ENCODE results near the gene BANK1.

BANK1 gene

DNA sequence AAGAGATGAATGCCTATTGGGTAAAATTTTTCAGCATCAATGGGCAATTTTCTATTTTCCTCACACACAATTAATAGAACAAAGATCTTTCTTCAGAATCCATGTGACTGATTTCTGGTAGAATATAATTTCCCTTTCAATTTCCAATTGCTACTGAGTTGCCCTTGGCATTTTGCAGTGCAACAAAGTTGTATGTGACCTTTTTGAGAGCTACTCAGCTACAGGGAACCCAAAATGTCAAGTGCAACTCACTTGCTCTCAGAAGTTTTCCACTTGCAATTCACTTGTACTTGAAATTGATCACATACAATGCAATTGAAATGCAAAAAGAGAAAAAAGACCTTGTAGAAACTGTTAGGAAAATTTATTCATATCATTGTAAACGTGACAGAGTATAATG is 245.5 kb downstream of the BANK1 start (continued):
- TF ChIP-seq, protein P1, sequence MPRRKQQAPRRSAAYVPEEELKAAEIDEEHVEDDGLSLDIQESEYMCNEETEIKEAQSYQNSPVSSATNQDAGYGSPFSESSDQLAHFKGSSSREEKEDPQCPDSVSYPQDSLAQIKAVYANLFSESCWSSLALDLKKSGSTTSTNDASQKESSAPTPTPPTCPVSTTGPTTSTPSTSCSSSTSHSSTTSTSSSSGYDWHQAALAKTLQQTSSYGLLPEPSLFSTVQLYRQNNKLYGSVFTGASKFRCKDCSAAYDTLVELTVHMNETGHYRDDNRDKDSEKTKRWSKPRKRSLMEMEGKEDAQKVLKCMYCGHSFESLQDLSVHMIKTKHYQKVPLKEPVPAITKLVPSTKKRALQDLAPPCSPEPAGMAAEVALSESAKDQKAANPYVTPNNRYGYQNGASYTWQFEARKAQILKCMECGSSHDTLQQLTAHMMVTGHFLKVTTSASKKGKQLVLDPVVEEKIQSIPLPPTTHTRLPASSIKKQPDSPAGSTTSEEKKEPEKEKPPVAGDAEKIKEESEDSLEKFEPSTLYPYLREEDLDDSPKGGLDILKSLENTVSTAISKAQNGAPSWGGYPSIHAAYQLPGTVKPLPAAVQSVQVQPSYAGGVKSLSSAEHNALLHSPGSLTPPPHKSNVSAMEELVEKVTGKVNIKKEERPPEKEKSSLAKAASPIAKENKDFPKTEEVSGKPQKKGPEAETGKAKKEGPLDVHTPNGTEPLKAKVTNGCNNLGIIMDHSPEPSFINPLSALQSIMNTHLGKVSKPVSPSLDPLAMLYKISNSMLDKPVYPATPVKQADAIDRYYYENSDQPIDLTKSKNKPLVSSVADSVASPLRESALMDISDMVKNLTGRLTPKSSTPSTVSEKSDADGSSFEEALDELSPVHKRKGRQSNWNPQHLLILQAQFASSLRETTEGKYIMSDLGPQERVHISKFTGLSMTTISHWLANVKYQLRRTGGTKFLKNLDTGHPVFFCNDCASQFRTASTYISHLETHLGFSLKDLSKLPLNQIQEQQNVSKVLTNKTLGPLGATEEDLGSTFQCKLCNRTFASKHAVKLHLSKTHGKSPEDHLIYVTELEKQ (tag by site-specific recombination; IDR thresholded peaks at IDR 0.05; ENCODE audit: borderline replicate concordance), result no peak
- TF ChIP-seq, protein P2, sequence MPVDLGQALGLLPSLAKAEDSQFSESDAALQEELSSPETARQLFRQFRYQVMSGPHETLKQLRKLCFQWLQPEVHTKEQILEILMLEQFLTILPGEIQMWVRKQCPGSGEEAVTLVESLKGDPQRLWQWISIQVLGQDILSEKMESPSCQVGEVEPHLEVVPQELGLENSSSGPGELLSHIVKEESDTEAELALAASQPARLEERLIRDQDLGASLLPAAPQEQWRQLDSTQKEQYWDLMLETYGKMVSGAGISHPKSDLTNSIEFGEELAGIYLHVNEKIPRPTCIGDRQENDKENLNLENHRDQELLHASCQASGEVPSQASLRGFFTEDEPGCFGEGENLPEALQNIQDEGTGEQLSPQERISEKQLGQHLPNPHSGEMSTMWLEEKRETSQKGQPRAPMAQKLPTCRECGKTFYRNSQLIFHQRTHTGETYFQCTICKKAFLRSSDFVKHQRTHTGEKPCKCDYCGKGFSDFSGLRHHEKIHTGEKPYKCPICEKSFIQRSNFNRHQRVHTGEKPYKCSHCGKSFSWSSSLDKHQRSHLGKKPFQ (tag by site-specific recombination; IDR thresholded peaks at IDR 0.05), result no peak
- no peak for TF ChIP-seq HOXA7 (CRISPR knock-in tag; IDR thresholded peaks at IDR 0.05; ENCODE audit: borderline replicate concordance)
- no peak for TF ChIP-seq ZNF184 (tag by site-specific recombination; IDR thresholded peaks at IDR 0.05)

DNA sequence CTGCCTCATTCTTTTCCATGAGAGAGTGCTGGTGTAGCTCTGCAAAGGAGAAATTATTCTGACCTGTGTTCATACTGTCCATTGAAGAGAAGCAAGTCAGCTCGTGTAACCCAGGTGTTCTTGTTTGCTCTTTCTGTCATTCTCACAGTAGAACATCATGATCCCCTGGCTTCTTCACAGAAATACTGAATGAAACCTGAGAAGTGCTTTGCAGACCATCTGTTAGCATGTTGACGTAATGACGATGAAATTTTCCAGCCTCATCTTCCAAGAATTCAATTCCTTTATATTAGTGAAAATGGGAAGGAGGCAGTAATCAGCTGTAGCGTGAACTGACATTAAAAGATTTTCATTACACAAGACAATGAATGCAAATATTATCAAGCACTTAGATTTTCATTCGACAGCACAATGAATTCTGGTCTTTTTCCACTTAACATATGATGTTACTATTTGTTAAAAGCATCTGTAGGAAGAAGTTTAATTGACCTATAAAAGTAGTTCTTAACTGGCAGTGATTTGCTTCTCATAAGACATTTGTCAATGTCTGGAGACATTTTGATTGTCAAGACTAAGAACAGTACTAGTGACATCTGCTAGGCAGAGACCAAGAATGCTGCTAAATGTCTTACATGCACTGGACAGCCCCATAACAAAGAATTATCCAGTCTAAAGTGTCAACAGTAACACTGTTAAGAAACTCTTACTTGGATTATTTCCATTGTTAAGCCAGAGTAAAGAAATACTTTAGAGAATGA is 246.3 kb downstream of the BANK1 start:
- H3K4me1 ChIP-seq (ENCODE audit: control insufficient read depth, insufficient read depth, low read length), result no peaks in the 10 kb centered on the region
- ChIA-PET CTCF (no interaction called here), POLR2A (no interaction called here)
- H3K36me3 ChIP-seq (ENCODE audit: control insufficient read depth in 2 of 2, insufficient read depth in 1 of 2, low read length in 2 of 2), result no peaks in the 10 kb centered on the region
- H3K27ac ChIP-seq (ENCODE audit: extremely low read depth, low read depth, low read length), result no peak overlapping the region
- H3K4me3 ChIP-seq (ENCODE audit: low read depth, low read length), result no peak overlapping the region
- TF ChIP-seq PRDM1 (tag by site-specific recombination; IDR thresholded peaks at IDR 0.05), result no peak
- TF ChIP-seq ZNF629 (tag by site-specific recombination; IDR thresholded peaks at IDR 0.05), result 0 out of 2 replicates have a peak, but pooled peaks have one; percentile 19
- H3K9me3 ChIP-seq (ENCODE audit: control insufficient read depth, insufficient read depth, low read depth, low read length), result no peaks in the 10 kb centered on the region

DNA sequence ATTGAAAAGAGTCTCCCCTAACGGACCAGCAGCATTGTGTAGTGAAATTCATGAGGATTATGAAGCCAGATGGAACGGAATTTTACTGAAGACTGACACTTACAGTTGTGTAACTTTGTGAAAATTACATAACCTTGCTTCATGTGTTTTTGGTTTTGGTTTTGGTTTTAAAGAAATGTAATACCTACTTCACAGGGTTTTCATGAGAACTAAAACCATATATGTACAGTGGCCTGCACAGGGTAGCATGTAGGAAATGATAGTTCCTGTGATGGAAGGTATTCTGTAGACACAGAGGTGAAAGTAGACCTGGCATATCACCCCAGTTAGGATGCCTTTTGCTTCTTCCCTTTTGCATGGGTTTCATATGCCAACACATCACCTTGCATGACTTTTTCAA is 247.0 kb downstream of the BANK1 start:
- TF ChIP-seq GFI1B (tag by site-specific recombination; IDR thresholded peaks at IDR 0.05), result no peak
- TF ChIP-seq ZNF677 (tag by site-specific recombination; IDR thresholded peaks at IDR 0.05), result no peak
- ChIA-PET CTCF (no interaction called here), POLR2A (no interaction called here)
- H3K27ac ChIP-seq (ENCODE audit: extremely low read depth, low read depth, low read length), result no peak overlapping the region
- H3K4me3 ChIP-seq (ENCODE audit: low read depth, low read length), result no peak overlapping the region
- no peaks in the 10 kb centered on the region for H3K9me3 ChIP-seq (ENCODE audit: control insufficient read depth, insufficient read depth, low read depth, low read length)
- no peaks in the 10 kb centered on the region for H3K4me1 ChIP-seq (ENCODE audit: control insufficient read depth, insufficient read depth, low read length)
- no peaks in the 10 kb centered on the region for H3K36me3 ChIP-seq (ENCODE audit: control insufficient read depth in 2 of 2, insufficient read depth in 1 of 2, low read length in 2 of 2)

DNA sequence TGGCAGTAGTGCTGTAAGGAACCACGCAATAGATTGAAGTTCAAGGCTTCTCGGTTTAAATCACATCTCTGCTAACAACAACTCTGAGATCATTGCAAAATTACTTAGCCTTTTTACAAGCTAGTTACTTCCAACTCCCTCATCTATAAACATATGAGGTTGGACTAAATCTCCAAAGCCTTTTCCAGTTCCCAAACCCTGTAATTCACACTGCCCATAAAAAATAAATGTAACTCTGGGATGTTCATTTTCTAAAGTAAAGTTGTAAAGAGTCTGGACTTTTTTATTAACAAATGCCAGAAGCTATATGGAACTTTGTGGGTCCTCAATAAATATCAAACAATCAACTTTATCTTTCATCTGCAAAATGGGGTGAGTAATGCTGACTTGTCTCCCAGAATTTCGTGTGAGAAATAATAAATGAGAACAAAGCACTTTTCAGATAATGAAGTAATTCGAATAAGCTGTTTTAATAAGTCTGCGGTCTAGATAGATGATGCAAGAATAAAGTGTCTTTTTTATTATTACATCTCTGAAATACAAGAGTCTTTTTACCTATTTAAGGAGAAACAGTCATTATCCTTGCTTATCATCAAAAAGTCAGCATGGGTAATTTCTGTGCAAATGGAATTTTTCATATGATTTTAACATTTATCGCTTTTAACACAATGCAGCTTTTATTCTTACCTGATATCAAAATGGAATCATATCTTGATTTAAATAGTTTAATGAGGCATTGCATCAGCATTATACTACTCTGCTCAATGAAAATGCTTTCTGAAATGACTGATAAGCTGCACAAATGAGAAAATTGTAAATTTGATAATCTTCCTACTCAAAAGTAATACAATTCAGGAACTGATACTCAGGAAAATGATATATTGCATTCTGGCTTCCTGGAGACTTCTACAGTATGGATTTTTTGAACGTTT is 252.6 kb downstream of the BANK1 start:
- Histone ChIP-seq H3K4me1 (ENCODE audit: control insufficient read depth, insufficient read depth, low read length) (no peaks in the 10 kb centered on the region), H3K4me3 (ENCODE audit: low read depth, low read length) (no peak overlapping the region), H3K36me3 (ENCODE audit: control insufficient read depth in 2 of 2, insufficient read depth in 1 of 2, low read length in 2 of 2) (no peaks in the 10 kb centered on the region), H3K9me3 (ENCODE audit: control insufficient read depth, insufficient read depth, low read depth, low read length) (no peaks in the 10 kb centered on the region), H3K27ac (ENCODE audit: extremely low read depth, low read depth, low read length) (no peak overlapping the region)
- CTCF ChIA-PET, result interaction anchor here (0.6 kb wide), 1 partner anchor 16 kb away, joined by 4 read pairs; no protein-coding TSS in a partner anchor
- POLR2A ChIA-PET, result no interaction called here
- TF ChIP-seq KLF16 (tag by site-specific recombination; IDR thresholded peaks at IDR 0.05), result 0 out of 2 replicates have a peak, but pooled peaks have one; percentile 23
- no peak for TF ChIP-seq ZNF10 (tag by site-specific recombination; IDR thresholded peaks at IDR 0.05)
- TF ChIP-seq, protein P3, sequence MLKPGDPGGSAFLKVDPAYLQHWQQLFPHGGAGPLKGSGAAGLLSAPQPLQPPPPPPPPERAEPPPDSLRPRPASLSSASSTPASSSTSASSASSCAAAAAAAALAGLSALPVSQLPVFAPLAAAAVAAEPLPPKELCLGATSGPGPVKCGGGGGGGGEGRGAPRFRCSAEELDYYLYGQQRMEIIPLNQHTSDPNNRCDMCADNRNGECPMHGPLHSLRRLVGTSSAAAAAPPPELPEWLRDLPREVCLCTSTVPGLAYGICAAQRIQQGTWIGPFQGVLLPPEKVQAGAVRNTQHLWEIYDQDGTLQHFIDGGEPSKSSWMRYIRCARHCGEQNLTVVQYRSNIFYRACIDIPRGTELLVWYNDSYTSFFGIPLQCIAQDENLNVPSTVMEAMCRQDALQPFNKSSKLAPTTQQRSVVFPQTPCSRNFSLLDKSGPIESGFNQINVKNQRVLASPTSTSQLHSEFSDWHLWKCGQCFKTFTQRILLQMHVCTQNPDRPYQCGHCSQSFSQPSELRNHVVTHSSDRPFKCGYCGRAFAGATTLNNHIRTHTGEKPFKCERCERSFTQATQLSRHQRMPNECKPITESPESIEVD (tag by site-specific recombination; IDR thresholded peaks at IDR 0.05), result peak; percentile 73
- TF ChIP-seq, protein P2 (tag by site-specific recombination; IDR thresholded peaks at IDR 0.05), result 0 out of 2 replicates have a peak, but pooled peaks have one; percentile 34
- no peak for TF ChIP-seq OVOL3 (tag by site-specific recombination; IDR thresholded peaks at IDR 0.05)
- TF ChIP-seq FEZF1 (tag by site-specific recombination; IDR thresholded peaks at IDR 0.05), result peak; percentile 93
- TF ChIP-seq, protein P4, sequence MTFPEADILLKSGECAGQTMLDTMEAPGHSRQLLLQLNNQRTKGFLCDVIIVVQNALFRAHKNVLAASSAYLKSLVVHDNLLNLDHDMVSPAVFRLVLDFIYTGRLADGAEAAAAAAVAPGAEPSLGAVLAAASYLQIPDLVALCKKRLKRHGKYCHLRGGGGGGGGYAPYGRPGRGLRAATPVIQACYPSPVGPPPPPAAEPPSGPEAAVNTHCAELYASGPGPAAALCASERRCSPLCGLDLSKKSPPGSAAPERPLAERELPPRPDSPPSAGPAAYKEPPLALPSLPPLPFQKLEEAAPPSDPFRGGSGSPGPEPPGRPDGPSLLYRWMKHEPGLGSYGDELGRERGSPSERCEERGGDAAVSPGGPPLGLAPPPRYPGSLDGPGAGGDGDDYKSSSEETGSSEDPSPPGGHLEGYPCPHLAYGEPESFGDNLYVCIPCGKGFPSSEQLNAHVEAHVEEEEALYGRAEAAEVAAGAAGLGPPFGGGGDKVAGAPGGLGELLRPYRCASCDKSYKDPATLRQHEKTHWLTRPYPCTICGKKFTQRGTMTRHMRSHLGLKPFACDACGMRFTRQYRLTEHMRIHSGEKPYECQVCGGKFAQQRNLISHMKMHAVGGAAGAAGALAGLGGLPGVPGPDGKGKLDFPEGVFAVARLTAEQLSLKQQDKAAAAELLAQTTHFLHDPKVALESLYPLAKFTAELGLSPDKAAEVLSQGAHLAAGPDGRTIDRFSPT (tag by site-specific recombination; IDR thresholded peaks at IDR 0.05), result peak; percentile 32; the same call in 1 of the 2 replicates
- TF ChIP-seq ZNF544 (tag by site-specific recombination; IDR thresholded peaks at IDR 0.05), result no peak

All from HEK293 (cell line).